Esophagus squamous epithelium (tissue), 5 donors: ENCODE measurements around the gene KLHL8. TPM values are rescaled to one million over a fixed set of nuclear protein-coding genes. Genes with fewer than 3 reads are reported as not detected.

Source experiments
- DNase-seq: peaks from one replicate; lab custom pipeline; 2025; lab: John Stamatoyannopoulos, UW
- H3K27ac ChIP-seq, 4 donors: fragments of 200-600 bp; sonication (generic); one replicate each; pipeline ENCODE4 v1.5.1; 2016 to 2019; ENCODE audit warnings: mild to moderate bottlenecking in 1 of 4
- H3K27me3 ChIP-seq, 4 donors: fragments of 200-600 bp; sonication (generic); 1 replicate in 3 of 4; 2 replicates in 1 of 4; pipeline versions ENCODE4 v1.5.1 to v1.6.0; 2017 to 2021; ENCODE audit warnings: antibody characterized with exemption in 1 of 4
- H3K36me3 ChIP-seq, 3 donors: fragments of 200-600 bp; sonication (generic); one replicate each; pipeline ENCODE4 v1.5.1; 2016 to 2019
- H3K4me1 ChIP-seq, 3 donors: fragments of 200-600 bp; sonication (generic); one replicate each; pipeline ENCODE4 v1.5.1; 2017 to 2019
- H3K4me3 ChIP-seq, 4 donors: fragments of 200-600 bp; sonication (generic); 1 replicate in 3 of 4; 2 replicates in 1 of 4; pipeline ENCODE4 v1.5.1; 2016 to 2019; ENCODE audit warnings: mild to moderate bottlenecking in 2 of 4, moderate library complexity in 1 of 4
- H3K9me3 ChIP-seq, 3 donors: fragments of 200-600 bp; sonication (generic); one replicate each; pipeline ENCODE4 v1.5.1; 2016 to 2019
- CTCF ChIP-seq, 6 experiments: fragments of 450-650 bp in 4 of 6; fragments of 200-600 bp in 2 of 6; sonication (generic) in 2 of 6; IDR thresholded peaks; one replicate each; pipeline ENCODE4 v1.5.1; 2016 to 2019; ENCODE audit warnings: antibody characterized with exemption in 6 of 6, mild to moderate bottlenecking in 4 of 6, moderate library complexity in 4 of 6
- POLR2A ChIP-seq, 4 donors: fragments of 450-650 bp; IDR thresholded peaks; one replicate each; pipeline ENCODE4 v1.6.1; 2017; ENCODE audit warnings: antibody characterized with exemption in 4 of 4, mild to moderate bottlenecking in 4 of 4, moderate library complexity in 3 of 4
- WGBS, 2 donors: methylation state at CpG; one replicate each; pipeline ENCODE4 v1.1.5; 2018; 5-methylcytosine and 5-hydroxymethylcytosine counted together
- intact Hi-C: fragments of 100-400 bp; cut with DNase I; formaldehyde crosslinking; loops from one replicate; pipeline ENCODE4 v1.15.0; 2022
- total RNA-seq, 4 donors: library from RNA; depleted of rRNA; stranded (reverse); fragments of >200 nt; gene quantifications; one replicate each; pipeline ENCODE4 v1.1.0, GENCODE V29; 2016
- donor health status: DM: yes; HTN: yes; CAD: no.

The KLHL8 gene
- total RNA-seq, 4 donors from 2014 or later, result 4.4 to 9.9 (median 6.9) TPM

- Histone ChIP-seq H3K4me3 (no peak overlapping the region), H3K27me3 (no peaks in the 10 kb centered on the region), H3K27ac (no peak overlapping the region), H3K9me3 (no peaks in the 10 kb centered on the region), H3K4me1 (peaks cover 0 to 9% (median 0%) of the 10 kb centered on the region in 3 donors), H3K36me3 (no peaks in the 10 kb centered on the region)
- DNase-seq, result no peak
- intact Hi-C loops, result no loop called here
- no peak for TF ChIP-seq CTCF (IDR thresholded peaks at IDR 0.05)
- TF ChIP-seq POLR2A (IDR thresholded peaks at IDR 0.05), result no peak
- WGBS, 2 donors, result 83 to 84% methylated on average over 6 of the region's 6 CpGs
Observed at GRCh38 chr4:87230806-87231205, 10.4 kb upstream of the KLHL8 start.

GRCh38 chr4:87229979-87230378 lies 9.6 kb upstream of the KLHL8 start:
- peaks cover 0 to under 1% (median 0%) of the 10 kb centered on the region in 3 donors for H3K4me1 ChIP-seq
- DNase-seq, result no peak
- no peak overlapping the region for H3K4me3 ChIP-seq
- TF ChIP-seq CTCF (IDR thresholded peaks at IDR 0.05) (no peak), POLR2A (IDR thresholded peaks at IDR 0.05) (no peak)
- no peaks in the 10 kb centered on the region for H3K27me3 ChIP-seq
- no peaks in the 10 kb centered on the region for H3K9me3 ChIP-seq
- 79 to 89% methylated on average over 3 of the region's 3 CpGs for WGBS, 2 donors
- H3K27ac ChIP-seq, result no peak overlapping the region
- intact Hi-C loops, result no loop called here
- no peaks in the 10 kb centered on the region for H3K36me3 ChIP-seq

GRCh38 chr4:87228262-87228860 lies 7.9 kb upstream of the KLHL8 start:
- H3K9me3 ChIP-seq, result no peaks in the 10 kb centered on the region
- no peak for DNase-seq
- H3K27me3 ChIP-seq, result no peaks in the 10 kb centered on the region
- WGBS, 2 donors, result 73% methylated on average over 1 to 2 of the region's 2 CpGs
- H3K27ac ChIP-seq, result no peak overlapping the region
- TF ChIP-seq POLR2A (IDR thresholded peaks at IDR 0.05) (no peak), CTCF (IDR thresholded peaks at IDR 0.05) (no peak)
- H3K4me1 ChIP-seq, result no peaks in the 10 kb centered on the region
- H3K36me3 ChIP-seq, result no peaks in the 10 kb centered on the region
- H3K4me3 ChIP-seq, result no peak overlapping the region
- intact Hi-C loops, result no loop called here

- Histone ChIP-seq H3K36me3 (no peaks in the 10 kb centered on the region), H3K27ac (no peak overlapping the region), H3K9me3 (no peaks in the 10 kb centered on the region), H3K4me1 (no peaks in the 10 kb centered on the region), H3K27me3 (no peaks in the 10 kb centered on the region), H3K4me3 (no peak overlapping the region)
- DNase-seq, result no peak
- WGBS, 2 donors, result 82 to 87% methylated on average over 1 of the region's 1 CpG
- TF ChIP-seq POLR2A (IDR thresholded peaks at IDR 0.05) (no peak), CTCF (IDR thresholded peaks at IDR 0.05) (no peak)
- intact Hi-C loops, result no loop called here
Observed at GRCh38 chr4:87227751-87228151, 7.3 kb upstream of the KLHL8 start.

GRCh38 chr4:87225936-87226335 lies 5.5 kb upstream of the KLHL8 start:
- Histone ChIP-seq H3K4me1 (peaks cover 0 to 3% (median 0%) of the 10 kb centered on the region in 3 donors), H3K9me3 (no peaks in the 10 kb centered on the region), H3K4me3 (no peak overlapping the region), H3K27ac (no peak overlapping the region), H3K27me3 (no peaks in the 10 kb centered on the region), H3K36me3 (no peaks in the 10 kb centered on the region)
- TF ChIP-seq CTCF (IDR thresholded peaks at IDR 0.05), result no peak
- TF ChIP-seq POLR2A (IDR thresholded peaks at IDR 0.05), result no peak
- WGBS, 2 donors, result 91 to 92% methylated on average over 5 of the region's 5 CpGs
- intact Hi-C loops, result no loop called here
- no peak for DNase-seq
